Measurements from ENCODE around the gene SCEL.
A peak's percentile ranks its signal among the peaks of the same experiment; 100 is the strongest.
"Not testable (repeated sequence)": the region's sequence is repeated elsewhere in the genome, so short reads cannot be mapped to it uniquely, and the experiment has no call there.

The SCEL gene, protein sequence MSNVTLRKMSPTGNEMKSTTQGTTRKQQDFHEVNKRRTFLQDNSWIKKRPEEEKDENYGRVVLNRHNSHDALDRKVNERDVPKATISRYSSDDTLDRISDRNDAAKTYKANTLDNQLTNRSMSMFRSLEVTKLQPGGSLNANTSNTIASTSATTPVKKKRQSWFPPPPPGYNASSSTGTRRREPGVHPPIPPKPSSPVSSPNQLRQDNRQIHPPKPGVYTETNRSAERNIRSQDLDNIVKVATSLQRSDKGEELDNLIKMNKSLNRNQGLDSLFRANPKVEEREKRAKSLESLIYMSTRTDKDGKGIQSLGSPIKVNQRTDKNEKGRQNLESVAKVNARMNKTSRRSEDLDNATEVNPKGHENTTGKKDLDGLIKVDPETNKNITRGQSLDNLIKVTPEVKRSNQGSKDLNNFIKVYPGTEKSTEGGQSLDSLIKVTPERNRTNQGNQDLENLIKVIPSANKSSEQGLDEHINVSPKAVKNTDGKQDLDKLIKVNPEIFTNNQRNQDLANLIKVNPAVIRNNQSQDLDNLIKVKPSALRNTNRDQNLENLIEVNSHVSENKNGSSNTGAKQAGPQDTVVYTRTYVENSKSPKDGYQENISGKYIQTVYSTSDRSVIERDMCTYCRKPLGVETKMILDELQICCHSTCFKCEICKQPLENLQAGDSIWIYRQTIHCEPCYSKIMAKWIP

DNA sequence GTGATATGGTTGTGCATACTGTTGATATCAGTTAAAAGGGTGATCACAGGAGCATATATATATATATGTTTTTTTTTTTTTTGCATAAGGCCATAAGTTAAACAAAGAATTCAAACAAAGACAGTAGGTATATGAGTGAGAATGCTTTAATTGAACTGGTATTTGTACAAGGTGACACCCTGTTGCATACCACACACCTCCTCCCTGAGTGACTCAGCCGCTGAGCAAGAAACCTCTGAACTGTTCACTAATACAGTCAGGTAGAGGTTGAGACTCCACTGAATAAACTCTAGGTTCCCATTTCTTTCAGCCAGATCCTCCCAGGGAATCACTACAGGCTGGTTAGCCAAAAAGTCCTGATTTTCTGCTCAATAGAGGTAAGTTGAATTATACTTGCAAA lies at the start of gene SCEL:
SCEL (plus strand) TSS at position 259 of the 400 bp plus-strand sequence. CDS start 20,170 bp downstream, outside the sequence.
- no peak for DNase-seq (ENCODE audit: low read depth)

DNA sequence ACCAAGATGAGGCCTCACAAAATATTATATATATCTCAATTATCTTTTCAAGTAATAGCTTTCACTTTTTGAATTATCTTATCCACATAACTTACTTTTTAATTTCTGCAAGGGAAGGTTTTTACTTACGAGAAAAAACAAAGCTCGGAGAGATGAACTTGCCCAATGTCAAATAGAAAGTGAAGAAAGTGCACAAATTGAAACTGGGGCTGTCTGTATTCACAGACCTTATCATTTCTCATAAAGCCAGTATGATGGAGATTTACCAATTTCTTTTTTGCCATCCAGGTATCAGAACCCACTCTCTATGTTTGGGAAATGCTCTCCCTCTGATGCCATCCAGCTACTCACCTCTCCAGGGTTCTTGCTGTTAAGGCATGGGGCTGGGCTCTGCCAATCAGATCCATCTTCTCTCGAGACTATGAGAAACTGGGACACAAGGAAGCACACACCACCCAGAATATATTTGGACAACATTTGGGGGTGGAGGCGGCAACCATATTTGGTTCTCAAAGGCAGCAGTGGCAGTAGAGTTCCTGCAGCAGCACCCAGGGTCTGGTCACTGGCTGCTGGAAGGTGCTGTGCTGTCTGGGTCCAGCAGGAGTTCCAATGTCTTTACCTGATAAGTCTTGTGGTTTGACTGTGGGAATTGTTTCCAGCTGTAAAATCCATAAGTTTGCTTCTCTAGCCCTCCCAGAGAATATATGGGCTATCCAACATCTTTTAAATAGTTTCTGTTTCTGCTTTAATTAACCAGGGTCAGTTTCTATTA lies 45.8 kb upstream of the SCEL start:
- no peak for DNase-seq (ENCODE audit: low read depth)

GRCh38 chr13:77492982-77493381 lies 42.5 kb upstream of the SCEL start:
- no peak for DNase-seq (ENCODE audit: low read depth)

- no peak for DNase-seq (ENCODE audit: low read depth)
Measured at GRCh38 chr13:77494226-77494625, 41.3 kb upstream of the SCEL start.

- no peak for DNase-seq (ENCODE audit: low read depth)
Measured at GRCh38 chr13:77497350-77497749, 38.2 kb upstream of the SCEL start.

DNA sequence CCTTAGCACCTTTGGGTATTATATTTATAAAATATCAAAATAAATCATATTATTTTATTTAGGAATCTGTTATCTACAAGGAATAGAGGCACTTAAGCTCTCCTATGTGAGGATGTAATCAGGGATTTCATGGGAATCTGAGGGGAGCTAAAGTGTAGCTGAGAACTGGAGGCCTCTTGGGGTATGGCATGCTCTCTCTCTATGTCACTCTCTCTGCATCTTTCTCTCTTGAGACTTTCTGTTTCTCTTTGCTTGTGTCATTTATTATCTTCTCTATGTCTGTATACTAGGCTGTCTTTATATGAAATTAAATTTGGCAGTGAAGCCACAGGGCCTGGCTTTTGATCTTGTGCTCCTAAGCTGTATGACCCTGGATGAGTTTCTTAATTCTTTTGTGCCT lies 37.7 kb upstream of the SCEL start:
- no peak for DNase-seq (ENCODE audit: low read depth)

DNA sequence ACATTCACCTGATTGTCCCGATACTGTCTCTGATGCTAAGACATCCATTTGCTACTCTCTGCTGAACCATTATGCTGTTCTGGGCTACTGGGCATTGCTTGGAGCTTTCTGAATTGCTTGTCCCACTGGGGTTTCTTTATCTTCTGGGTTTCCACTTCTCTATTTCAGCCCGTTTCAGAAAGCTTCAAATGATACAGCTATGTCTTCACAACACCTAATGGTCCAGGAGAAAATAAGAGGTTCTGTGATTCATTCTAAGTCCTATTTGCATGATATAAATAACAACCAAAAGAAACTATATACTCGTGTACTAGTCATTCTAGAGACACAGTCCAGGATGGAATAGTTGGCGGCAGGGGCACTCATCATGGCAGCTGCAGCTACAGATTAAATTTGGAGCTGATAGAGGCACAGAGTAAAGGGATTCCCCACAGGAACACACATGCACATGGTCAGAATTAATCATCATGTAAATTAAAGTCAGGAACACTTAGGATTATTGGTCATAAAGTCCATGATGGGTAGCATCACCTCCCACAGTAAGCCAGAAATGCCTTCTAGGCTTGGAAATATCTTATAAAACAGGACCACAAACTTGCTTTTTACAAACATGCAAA lies 33.3 kb upstream of the SCEL start:
- no peak for DNase-seq (ENCODE audit: low read depth)

- DNase-seq (ENCODE audit: low read depth) = no peak
Measured at GRCh38 chr13:77503398-77503797, 32.1 kb upstream of the SCEL start.

- DNase-seq (ENCODE audit: low read depth) = peak; percentile 9
Measured at GRCh38 chr13:77506874-77507273, 28.6 kb upstream of the SCEL start.

DNA sequence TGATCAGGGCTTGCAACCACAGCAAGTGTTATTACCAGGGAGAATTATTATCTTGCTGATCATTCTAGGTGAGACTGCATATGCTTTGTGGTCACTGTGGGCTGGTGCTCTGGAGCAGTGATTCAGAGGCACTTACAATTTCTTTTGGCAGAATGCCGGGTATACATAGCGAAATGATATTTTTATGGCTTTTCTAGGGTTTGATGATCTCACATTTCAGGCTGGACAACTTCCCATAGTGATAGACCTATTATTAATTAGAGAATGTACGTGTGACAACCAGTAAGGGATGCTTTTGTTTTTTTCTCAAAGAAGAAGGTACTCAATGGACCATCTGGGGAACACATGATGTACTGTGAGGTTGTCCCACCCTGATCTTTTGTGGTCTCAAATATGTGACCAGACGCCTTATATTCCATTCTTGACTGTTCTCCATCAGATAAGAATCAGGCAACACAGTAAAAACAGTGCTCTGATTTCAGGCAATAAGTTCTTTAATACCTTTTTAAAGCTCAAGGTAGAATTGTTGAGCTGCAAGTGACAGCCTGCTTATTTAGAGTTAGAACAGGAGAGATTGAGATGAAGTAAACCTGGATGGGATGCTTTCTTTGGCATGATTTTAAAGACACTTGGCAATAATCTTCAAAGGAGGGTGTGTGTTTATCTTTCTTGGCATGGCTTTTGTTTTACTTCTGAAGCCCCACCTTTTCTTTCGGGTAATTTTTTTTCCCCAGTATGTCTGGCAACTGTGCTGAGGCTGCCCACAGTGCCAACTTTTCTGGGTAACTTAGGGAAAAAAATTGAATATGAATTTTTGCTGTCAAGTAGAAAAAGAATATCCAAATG lies 27.4 kb upstream of the SCEL start:
- peak; percentile 32 for DNase-seq (ENCODE audit: low read depth)

DNA sequence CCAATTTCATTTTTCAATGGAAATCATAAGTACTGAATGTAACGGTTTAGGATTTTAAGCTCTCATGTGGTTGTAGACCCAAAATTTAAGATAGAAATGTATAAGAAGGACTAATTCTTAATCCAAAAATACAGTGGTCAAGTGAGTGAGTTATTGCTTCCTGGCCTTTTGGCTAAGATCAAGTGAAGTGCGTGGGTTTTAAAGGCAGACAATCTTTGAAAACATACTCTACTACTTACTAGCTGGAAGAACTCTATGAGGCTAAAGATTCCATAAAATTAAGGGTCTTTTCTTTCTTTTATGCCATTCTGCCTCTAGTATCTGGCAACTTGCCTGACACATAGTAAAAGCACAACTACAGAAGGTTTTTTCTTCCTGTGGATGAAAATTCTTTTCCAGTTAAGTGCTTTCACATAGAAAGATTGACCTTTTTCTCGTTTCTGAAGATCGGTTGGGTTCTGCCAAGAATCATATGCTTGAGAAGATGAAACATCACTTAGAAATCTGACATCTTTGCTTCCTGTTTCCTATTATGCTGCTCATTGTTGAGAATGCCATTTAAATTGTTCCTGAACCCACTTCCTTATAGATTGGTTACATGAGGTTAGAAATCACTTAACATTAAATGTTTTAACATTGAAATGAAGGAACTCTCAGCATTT lies 26.4 kb upstream of the SCEL start:
- DNase-seq (ENCODE audit: low read depth) = peak; percentile 44

GRCh38 chr13:77510156-77510555 lies 25.4 kb upstream of the SCEL start:
- DNase-seq (ENCODE audit: low read depth) = no peak

GRCh38 chr13:77511552-77511951 lies 24.0 kb upstream of the SCEL start:
- no peak for DNase-seq (ENCODE audit: low read depth)

DNA sequence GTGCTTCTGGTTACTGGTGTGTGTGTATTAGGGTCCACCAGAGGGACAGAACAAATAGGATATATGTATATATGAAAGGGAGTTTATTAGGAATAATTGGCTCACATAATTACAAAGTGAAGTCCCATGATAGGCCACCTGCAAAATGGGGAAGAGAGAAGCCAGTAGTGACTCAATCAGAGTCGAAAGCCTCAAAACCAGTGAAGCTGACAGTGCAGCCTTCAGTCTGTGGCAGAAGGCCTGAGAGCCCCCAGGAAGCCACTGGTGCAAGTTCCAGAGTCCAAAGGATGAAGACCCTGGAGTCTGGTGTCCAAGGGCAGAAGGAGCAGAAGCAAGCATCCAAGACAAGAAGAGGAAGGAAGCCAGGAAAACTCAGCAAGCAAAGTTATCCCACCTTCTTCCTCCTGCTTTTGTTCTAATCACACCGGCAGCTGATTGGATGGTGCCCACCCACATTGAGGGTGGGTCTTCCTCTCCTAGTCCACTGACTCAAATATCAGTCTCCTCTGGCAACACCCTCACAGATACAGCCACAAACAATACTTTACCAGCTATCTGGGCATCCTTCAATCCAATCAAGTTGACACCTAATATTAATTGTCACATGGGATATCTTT lies 21.7 kb upstream of the SCEL start:
- DNase-seq (ENCODE audit: low read depth) = no peak

DNA sequence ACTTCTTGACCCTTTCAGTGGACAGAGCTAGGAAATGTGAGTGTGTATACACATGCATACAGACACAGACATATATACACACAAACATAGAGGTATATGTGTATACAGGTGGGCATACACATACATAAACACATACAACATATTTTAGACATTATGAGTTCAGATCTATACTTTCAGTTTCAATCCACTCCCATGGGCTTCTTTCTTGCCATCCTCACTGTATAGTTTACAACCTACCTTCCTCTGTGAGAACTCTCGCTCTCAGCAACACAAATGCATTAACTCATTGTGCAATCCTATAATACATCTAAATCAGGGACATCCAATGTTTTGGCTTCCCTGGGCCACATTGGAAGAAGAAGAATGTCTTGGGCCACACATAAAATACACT lies 21.2 kb upstream of the SCEL start:
- no peak for DNase-seq (ENCODE audit: low read depth)

- DNase-seq (ENCODE audit: low read depth) = no peak
Measured at GRCh38 chr13:77515785-77516184, 19.7 kb upstream of the SCEL start.

DNA sequence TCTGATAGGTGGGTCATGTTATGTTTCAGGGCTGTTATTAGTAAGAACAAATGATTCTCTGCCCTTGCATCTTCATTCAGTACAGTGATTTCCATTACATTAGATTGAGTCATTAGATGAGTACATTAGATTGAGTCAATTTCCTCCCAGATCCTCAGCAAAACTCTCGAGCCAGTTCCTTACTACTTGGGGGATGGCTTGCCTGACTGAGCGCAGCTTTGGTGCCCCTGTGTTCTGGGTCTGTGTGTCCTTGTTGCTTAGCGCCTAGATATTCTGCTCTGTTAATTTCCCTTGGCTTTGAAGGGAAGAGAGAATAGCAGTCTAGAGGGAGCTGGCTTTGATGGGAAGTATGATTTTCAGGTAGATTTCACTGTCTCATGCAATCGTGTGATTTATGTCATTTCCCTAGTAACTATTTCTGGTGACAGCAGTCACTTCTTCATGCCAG lies 19.1 kb upstream of the SCEL start:
- peak; percentile 3 for DNase-seq (ENCODE audit: low read depth)

GRCh38 chr13:77518266-77518665 lies 17.2 kb upstream of the SCEL start:
- no peak for DNase-seq (ENCODE audit: low read depth)

DNA sequence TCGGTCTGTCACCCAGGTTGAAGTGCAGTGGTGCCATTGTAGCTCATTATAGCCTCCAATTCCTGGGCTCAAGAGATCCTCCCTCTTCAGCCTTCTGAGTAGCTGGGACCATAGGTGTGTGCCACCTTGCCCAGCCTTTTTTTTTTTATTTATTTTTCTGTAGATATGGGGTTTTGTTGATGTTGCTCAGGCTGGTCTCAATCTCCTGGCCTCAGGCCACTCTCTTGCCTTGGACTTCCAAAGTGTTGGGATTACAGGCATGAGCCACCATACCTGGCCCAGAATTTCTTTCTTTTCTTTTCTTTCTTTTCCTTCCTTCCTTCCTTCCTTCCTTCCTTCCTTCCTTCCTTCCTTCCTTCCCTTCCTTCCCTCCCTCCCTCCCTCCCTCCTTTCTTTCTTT lies 16.1 kb upstream of the SCEL start:
- not testable (repeated sequence) for DNase-seq (ENCODE audit: low read depth)

- DNase-seq (ENCODE audit: low read depth) = no peak
Measured at GRCh38 chr13:77519808-77520207, 15.7 kb upstream of the SCEL start.
